ENCODE data around the gene ZNF101. TPM values are rescaled to one million over a fixed set of nuclear protein-coding genes. Genes with fewer than 3 reads are reported as not detected.

The ZNF101 gene
- total RNA-seq, 1 experiment from 2014 or later: 14.5 TPM

DNA sequence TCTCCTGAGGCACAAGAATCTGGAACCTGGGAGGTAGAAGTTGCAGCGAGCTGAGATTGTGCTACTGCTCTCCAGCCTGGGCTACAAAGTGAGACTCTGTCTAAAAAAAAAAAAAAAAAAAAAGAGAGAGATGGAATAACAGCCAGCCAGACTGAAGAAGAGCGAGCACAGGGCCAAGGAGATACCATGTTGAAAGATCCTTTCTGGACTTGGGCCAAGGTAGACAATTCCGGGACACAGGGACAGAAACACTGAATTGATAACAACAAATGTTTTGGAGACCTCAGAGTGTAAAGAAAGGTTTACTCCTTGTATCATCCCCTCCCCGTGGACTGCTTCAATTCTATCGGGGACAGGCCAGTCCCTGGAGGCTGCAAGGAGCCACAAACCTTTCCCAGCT is 45.3 kb upstream of the ZNF101 start:
- intact Hi-C loops (cut with micrococcal nuclease; ENCODE audit: unreplicated experiment): no loop called here
- Histone ChIP-seq H3K4me3 (ENCODE audit: low read depth, low read length, poor library complexity, severe bottlenecking) (no peak overlapping the region), H3K36me3 (ENCODE audit: insufficient read depth, low read length, poor library complexity, severe bottlenecking) (no peaks in the 10 kb centered on the region), H3K27me3 (replicated peaks; ENCODE audit: insufficient read depth, low read depth, low read length, poor library complexity) (no peaks in the 10 kb centered on the region), H3K4me1 (ENCODE audit: insufficient read depth, low read length, poor library complexity, severe bottlenecking) (peaks cover 18% of the 10 kb centered on the region), H3K27ac (ENCODE audit: low read depth, low read length, poor library complexity, severe bottlenecking) (no peak overlapping the region), H3K9me3 (ENCODE audit: low read depth, low read length, poor library complexity, severe bottlenecking) (no peaks in the 10 kb centered on the region)
- ChIA-PET CTCF (no interaction called here), POLR2A (ENCODE audit: low non-redundant PET) (no interaction called here)
- TF ChIP-seq EZH2 (IDR thresholded peaks at IDR 0.05; ENCODE audit: borderline replicate concordance, low read depth, low read length, poor library complexity, severe bottlenecking): no peak
- TF ChIP-seq, protein P1, sequence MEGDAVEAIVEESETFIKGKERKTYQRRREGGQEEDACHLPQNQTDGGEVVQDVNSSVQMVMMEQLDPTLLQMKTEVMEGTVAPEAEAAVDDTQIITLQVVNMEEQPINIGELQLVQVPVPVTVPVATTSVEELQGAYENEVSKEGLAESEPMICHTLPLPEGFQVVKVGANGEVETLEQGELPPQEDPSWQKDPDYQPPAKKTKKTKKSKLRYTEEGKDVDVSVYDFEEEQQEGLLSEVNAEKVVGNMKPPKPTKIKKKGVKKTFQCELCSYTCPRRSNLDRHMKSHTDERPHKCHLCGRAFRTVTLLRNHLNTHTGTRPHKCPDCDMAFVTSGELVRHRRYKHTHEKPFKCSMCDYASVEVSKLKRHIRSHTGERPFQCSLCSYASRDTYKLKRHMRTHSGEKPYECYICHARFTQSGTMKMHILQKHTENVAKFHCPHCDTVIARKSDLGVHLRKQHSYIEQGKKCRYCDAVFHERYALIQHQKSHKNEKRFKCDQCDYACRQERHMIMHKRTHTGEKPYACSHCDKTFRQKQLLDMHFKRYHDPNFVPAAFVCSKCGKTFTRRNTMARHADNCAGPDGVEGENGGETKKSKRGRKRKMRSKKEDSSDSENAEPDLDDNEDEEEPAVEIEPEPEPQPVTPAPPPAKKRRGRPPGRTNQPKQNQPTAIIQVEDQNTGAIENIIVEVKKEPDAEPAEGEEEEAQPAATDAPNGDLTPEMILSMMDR (conservative IDR thresholded peaks at IDR 0.05; ENCODE audit: low read depth, low read length): no peak
- BruUV-seq (replicated peaks): no TSS peak
- no peak for DNase-seq (ENCODE audit: low spot score)

- no peaks in the 10 kb centered on the region for H3K27me3 ChIP-seq (replicated peaks; ENCODE audit: insufficient read depth, low read depth, low read length, poor library complexity)
- no peak overlapping the region for H3K4me3 ChIP-seq (ENCODE audit: low read depth, low read length, poor library complexity, severe bottlenecking)
- H3K36me3 ChIP-seq (ENCODE audit: insufficient read depth, low read length, poor library complexity, severe bottlenecking): no peaks in the 10 kb centered on the region
- no TSS peak for BruUV-seq (replicated peaks)
- intact Hi-C loops (cut with micrococcal nuclease; ENCODE audit: unreplicated experiment): no loop called here
- no peak overlapping the region for H3K27ac ChIP-seq (ENCODE audit: low read depth, low read length, poor library complexity, severe bottlenecking)
- no peaks in the 10 kb centered on the region for H3K9me3 ChIP-seq (ENCODE audit: low read depth, low read length, poor library complexity, severe bottlenecking)
- DNase-seq (ENCODE audit: low spot score): no peak
- ChIA-PET CTCF (no interaction called here), POLR2A (ENCODE audit: low non-redundant PET) (no interaction called here)
- peaks cover 21% of the 10 kb centered on the region for H3K4me1 ChIP-seq (ENCODE audit: insufficient read depth, low read length, poor library complexity, severe bottlenecking)
- TF ChIP-seq, protein P1 (conservative IDR thresholded peaks at IDR 0.05; ENCODE audit: low read depth, low read length): no peak
- TF ChIP-seq EZH2 (IDR thresholded peaks at IDR 0.05; ENCODE audit: borderline replicate concordance, low read depth, low read length, poor library complexity, severe bottlenecking): no peak
These were observed 44.5 kb upstream of the ZNF101 start for GRCh38 chr19:19624032-19624570.

GRCh38 chr19:19626516-19627472 is 41.8 kb upstream of the ZNF101 start:
- Histone ChIP-seq H3K4me3 (ENCODE audit: low read depth, low read length, poor library complexity, severe bottlenecking) (peak overlapping the region; percentile 80), H3K27ac (ENCODE audit: low read depth, low read length, poor library complexity, severe bottlenecking) (peak overlapping the region; percentile 65), H3K27me3 (replicated peaks; ENCODE audit: insufficient read depth, low read depth, low read length, poor library complexity) (no peaks in the 10 kb centered on the region), H3K36me3 (ENCODE audit: insufficient read depth, low read length, poor library complexity, severe bottlenecking) (no peaks in the 10 kb centered on the region), H3K4me1 (ENCODE audit: insufficient read depth, low read length, poor library complexity, severe bottlenecking) (peaks cover 17% of the 10 kb centered on the region), H3K9me3 (ENCODE audit: low read depth, low read length, poor library complexity, severe bottlenecking) (no peaks in the 10 kb centered on the region)
- ChIA-PET CTCF (interaction anchor here (0.5 kb wide), 1 partner anchor 14 kb away, joined by 8 read pairs; no protein-coding TSS in a partner anchor), POLR2A (ENCODE audit: low non-redundant PET) (no interaction called here)
- TF ChIP-seq, protein P1 (conservative IDR thresholded peaks at IDR 0.05; ENCODE audit: low read depth, low read length): no peak
- no peak for TF ChIP-seq EZH2 (IDR thresholded peaks at IDR 0.05; ENCODE audit: borderline replicate concordance, low read depth, low read length, poor library complexity, severe bottlenecking)
- intact Hi-C loops (cut with micrococcal nuclease; ENCODE audit: unreplicated experiment): no loop called here
- BruUV-seq (replicated peaks): no TSS peak
- no peak for DNase-seq (ENCODE audit: low spot score)

All from A673 (cell line).